DMS153 treated with DMSO at 0.1 percent for 48 hours (cell line): ENCODE data around the gene RALB.

ENCODE experiments used
- DNase-seq: peaks from one replicate; lab custom pipeline; 2025; ENCODE audit not compliant: unreplicated experiment; lab: John Stamatoyannopoulos, UW

The RALB gene

DNA sequence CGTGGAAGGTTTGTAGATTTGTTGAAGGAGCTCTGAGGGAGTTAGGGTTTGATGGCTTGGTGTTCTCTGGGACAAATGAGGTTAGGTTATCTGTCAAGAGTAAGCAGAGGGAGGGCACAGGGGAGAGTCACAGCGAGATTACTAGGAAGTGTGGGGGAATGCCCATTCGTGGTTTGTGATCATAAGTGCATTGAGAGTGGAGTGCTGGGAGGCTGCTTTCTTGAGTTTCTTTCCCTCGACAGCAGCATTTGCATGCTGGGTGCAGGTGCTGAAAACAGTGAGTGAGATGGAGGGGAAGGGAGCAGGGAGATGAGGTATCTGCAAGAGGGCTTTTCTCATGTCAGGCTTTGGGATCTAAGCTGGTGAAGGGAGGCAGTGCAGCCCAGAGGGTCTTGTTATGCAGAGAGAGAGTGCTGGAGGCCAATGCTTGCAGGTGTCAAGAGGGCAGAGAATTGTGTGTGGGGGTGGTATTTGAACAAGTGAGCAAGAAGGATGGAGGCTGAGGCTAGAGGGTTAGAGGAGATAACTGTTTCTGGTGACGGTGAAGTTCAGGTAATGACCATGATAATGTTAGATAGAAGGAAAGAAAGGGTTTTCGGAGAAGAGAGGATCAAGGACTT lies 8.8 kb downstream of the RALB start:
- DNase-seq = no peak

- DNase-seq = no peak
Measured at GRCh38 chr2:120262150-120262549, 9.5 kb downstream of the RALB start.

DNA sequence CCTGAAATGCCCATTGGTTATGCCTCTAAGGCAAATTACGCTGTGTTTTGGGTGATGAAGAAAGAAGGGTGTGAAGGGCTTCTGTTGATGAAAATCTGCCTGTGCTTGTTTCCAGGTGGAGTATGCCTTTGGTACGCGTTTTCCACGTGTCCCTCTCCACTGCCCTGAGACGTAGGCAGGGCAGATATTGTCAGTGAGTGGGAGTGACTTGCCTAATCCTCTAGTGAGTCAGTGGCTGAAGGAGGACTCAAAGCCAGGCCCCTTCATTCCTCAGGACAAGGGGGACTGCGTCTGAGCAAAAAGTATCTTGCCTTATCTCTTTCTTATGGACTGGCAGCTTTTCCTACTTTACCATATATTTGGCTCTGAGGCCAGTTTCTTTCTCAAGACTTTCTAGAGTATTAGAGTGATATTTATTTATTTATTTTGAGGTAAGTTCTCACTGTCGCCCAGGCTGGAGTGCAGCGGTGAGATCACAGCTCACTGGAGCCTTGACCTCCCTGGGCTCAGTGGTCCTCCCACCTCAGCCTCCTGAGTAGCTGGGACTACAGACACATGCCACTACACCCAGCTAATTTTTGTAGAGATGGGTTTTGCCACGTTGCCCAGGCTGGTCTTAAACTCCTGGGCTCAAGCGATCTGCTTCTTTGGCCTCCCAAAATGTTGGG lies 10.2 kb downstream of the RALB start:
- DNase-seq = no peak

DNA sequence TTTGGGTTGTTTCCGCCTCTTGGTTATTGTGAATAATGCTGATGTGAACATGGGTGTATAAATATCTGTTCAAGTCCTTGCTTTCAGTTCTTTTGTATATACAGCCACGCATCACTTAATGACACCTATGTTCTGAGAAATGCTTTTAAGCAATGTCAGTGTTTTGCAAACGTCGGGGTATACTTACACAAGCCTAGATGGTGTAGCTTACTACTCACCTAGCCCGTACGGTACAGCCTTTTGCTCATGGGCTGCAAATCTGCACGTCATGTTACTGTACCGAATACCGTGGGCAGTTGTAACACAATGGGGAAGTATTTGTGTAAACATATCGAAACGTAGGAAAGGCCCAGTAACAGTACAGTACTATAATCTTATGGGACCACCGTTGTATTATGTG lies 12.4 kb downstream of the RALB start:
- DNase-seq = no peak

GRCh38 chr2:120267348-120267747 lies 14.7 kb downstream of the RALB start:
- no peak for DNase-seq

DNA sequence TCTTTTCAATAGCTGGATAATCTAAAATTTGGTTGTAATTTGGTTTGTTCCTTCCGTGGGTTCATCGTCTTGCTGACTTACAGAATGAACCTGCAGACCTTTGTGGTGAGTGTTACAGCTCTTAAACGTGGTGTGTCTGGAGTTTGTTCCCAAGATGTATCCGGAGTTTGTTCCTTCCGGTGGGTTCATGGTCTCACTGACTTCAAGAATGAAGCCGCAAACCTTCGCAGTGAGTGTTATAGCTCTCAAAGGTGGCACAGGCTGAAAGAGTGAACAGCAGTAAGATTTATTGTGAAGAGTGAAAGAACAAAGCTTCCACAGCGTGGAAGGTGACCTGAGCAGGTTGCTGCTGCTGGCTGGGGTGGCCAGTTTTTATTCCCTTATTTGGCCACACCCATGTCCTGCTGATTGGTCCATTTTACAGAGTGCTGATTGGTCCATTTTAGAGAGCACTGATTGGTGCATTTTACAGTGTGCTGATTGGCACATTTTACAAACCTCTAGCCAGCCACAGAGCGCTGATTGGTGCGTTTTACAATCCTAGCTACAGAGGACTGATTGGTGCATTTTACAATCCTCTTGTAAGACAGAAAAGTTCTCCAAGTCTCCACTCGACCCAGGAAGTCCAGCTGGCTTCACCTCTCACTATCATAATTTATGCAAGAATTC lies 16.6 kb downstream of the RALB start:
- DNase-seq = no peak

- no peak for DNase-seq
Measured at GRCh38 chr2:120269816-120270215, 17.2 kb downstream of the RALB start.

- no peak for DNase-seq
Measured at GRCh38 chr2:120271711-120272379, 19.2 kb downstream of the RALB start.

GRCh38 chr2:120272763-120273481 lies 20.3 kb downstream of the RALB start:
- DNase-seq = no peak

DNA sequence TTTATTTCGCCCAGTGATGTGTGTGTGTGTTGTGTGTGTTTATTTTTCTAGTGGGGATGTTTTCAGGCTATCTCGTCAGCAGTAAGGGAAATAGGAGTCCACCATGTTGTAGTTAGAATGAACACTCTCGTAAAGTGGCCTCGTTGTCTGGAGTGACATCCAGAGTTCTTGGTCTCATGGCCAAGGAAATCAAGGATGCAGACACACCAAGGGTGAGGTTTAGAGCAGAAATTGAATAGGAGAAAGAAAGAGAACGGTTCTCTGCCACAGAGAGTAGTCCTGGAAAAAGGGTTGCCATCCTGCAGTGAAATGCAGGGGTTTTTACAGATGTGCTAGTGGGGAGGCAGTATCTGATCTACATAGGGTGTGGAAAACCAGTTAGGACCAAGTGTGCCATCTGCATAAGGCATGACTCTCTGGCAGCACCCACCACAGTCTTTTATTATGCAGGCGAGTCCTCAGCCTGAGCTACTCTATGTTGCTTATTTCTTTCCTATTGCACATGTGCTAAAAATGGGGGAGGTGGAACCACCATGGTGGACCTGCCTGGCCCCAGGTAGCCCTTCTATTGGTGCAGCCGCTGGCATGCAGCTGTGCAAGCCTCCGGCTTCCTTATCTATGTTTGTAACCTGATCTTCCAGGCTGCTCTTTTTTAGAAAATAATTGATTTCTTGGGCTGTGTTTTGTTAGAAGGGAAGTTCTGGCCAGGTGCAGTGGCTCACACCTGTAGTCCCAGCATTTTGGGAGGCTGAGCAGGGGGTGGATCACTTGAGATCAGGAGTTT lies 23.2 kb downstream of the RALB start:
- DNase-seq = no peak

- DNase-seq = no peak
Measured at GRCh38 chr2:120277505-120278205, 25.0 kb downstream of the RALB start.

DNA sequence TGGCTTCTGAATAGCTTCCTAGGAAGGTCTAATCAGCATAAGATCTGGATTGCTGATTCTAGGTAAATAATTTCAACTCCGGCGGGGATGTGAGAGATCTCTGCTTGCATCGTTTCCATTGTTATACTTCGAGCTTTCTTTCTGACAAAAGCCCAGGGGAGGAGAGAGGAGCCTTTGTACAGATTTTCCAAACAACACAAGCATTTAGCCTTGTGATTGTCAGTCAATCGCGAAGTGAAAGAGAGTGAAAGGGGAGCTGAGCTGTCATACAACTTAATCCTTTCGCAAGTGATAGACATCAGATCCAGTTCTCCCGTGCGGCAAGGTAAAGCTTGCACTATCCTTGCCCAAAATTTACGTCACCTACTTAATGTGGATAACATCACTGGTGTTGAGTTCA lies 26.2 kb downstream of the RALB start:
- no peak for DNase-seq

- no peak for DNase-seq
Measured at GRCh38 chr2:120279708-120280107, 27.1 kb downstream of the RALB start.

DNA sequence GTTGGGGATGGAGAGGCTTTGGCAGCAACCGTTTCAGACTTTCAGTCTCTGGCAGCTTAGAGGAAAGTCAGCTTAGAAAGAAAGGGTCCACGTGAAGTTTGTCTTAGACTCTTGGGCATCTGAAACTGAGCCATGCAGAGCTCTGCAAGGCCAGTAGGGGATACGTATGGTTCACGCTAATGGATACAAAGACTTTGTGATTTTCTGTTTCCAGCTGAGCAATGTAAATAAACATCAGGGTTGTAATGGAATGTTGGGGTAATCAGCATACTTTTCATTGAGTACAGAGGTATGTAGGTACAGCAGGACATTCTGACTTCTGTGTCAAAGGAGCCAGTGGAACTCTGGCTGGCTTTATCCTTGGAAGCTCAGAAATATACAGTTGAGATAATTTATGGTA lies 31.0 kb downstream of the RALB start:
- no peak for DNase-seq

- no peak for DNase-seq
Measured at GRCh38 chr2:120285056-120285455, 32.4 kb downstream of the RALB start.

DNA sequence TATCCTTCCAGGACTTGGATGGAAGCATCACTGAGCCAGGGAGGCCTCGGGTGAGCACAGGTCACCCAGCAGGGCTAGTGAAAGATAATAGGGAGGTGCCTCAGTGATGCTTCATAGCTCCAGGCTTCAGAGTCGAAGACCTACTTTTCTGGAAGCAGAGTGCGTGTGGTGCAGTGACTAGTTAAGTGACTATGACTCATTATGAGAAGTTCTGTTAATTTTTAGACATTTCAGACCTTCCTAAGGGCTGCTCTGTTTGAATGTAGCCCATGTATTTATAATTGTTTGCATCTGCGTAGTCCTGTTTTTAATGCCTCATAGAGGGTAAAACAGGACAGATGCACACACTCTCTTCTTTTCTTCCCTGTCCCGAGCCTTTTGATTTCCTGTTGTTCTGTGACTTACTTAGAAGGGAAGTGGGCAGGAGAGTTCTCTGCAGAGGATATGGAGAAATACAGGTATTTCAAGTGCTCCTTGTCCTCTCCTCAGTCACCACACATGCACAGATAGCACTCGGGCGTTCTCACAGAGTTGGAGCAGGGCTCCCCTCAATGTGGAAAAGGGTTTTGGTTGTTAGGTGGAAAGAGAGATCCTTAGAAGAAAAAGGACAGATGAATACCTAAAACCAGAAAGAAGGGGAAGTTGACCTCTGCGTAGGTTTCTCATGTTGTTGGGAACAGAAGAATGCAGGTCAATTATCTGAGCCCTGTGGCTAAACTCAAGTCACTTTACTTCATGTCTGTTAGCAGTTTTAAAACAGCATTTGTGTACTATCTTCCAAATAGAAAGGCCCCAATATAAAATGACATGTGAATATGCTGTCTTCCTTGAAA lies 34.7 kb downstream of the RALB start:
- no peak for DNase-seq

GRCh38 chr2:120288016-120288373 lies 35.3 kb downstream of the RALB start:
- no peak for DNase-seq

GRCh38 chr2:120289221-120289906 lies 36.7 kb downstream of the RALB start:
- DNase-seq = no peak

GRCh38 chr2:120290737-120291136 lies 38.1 kb downstream of the RALB start:
- no peak for DNase-seq
